NCI-H2227 treated with DMSO at 0.1 percent for 48 hours (cell line): ENCODE results near the gene KCNJ10.
"Not testable (repeated sequence)": the region's sequence is repeated elsewhere in the genome, so short reads cannot be mapped to it uniquely, and the experiment has no call there.

Experiments
- DNase-seq: peaks from one replicate; lab custom pipeline; 2025; lab: John Stamatoyannopoulos, UW

The KCNJ10 gene

GRCh38 chr1:160069460-160070231 is at the start of gene KCNJ10:
TSS of gene KCNJ10 (minus strand) at chr1:160070160. CDS start at chr1:160042532, 27,628 bp downstream.
- no peak for DNase-seq

- no peak for DNase-seq
Measured at GRCh38 chr1:160118928-160119327, 49.0 kb upstream of the KCNJ10 start.

- peak; percentile 10 for DNase-seq
Measured at GRCh38 chr1:160117709-160118183, 47.8 kb upstream of the KCNJ10 start.

- DNase-seq, result no peak
Measured at GRCh38 chr1:160117300-160117699, 47.3 kb upstream of the KCNJ10 start.

DNA sequence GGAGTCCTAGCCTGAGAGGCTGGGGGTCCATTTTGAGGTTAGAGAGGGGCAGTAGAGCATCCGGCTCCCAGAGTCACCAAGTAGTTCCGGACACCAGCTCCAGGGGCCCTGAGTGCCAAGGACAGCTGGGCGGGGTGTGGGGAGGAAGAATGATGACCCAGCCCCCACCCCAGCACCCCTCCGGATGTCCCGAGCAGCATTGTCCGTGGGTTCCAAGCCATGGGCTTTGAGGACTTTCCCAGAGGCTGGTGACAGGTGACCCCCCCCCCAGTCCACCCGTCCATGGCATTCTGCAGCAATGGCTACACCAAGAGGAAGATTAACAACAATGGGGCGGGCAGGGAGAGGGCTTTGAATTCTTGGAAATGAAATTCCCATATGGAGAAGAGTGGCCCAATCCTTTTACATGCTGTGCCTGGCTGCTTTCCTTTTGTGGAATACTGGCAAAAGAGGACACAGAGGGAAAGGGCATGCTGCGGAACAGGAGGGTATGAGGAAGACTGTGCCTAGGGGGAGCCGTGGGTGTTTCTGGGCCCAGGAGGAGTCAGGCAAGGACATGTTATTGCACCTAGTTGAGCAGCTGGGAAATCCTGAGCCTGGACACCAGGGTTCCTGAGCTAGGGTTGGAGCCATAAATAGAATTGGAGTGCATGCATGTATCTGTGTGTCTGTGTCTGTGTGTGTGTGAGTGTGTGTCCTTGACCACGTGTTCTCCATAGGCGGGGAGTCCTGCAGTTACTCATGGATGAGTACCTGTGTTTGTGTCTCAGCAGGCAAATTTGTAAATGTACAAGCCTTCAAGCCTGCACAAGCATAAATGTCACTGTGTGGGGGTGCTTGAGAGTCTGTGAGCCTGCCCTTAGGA is 46.6 kb upstream of the KCNJ10 start:
- DNase-seq, result peak; percentile 6

DNA sequence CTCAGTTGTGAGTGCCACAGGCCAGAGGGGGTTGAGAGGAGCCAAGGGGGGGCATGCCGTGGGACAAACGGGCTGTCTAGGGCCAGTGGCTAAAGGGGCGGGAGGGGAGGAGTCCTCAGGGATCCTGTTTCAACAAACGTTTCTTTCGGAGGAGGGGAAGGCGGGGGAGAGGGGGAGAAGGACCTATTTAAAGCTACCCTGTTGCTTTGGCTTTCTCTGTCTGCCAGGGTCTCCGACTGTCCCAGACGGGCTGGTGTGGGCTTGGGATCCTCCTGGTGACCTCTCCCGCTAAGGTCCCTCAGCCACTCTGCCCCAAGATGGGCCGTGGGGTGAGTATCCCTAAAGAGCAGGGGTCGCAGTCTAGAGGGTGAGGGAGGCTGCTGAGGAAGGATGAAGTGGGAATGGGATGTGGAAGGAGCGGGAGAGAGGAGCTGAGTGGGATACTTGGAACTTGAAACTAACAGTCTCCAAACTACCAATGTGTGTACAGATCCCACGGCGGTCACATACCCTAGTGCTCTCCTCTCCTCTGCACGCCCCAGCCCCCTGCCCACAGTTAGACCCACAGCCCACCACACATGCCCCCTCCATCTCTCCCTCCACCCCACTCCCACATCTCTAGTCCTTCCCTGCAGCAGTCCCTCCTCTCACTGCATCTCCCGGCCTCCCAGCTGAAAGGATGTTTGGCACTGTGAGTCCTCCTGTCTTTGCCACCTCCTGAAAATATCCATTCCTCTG is 45.8 kb upstream of the KCNJ10 start, which contains the start of gene ATP1A2:
ATP1A2 (plus strand) TSS at position 215 of the 738 bp plus-strand sequence; CDS start at position 318, 103 bp downstream.
- no peak for DNase-seq

- DNase-seq, result no peak
Measured at GRCh38 chr1:160114085-160114484, 44.1 kb upstream of the KCNJ10 start.

GRCh38 chr1:160113407-160113806 is 43.4 kb upstream of the KCNJ10 start:
- DNase-seq, result no peak

DNA sequence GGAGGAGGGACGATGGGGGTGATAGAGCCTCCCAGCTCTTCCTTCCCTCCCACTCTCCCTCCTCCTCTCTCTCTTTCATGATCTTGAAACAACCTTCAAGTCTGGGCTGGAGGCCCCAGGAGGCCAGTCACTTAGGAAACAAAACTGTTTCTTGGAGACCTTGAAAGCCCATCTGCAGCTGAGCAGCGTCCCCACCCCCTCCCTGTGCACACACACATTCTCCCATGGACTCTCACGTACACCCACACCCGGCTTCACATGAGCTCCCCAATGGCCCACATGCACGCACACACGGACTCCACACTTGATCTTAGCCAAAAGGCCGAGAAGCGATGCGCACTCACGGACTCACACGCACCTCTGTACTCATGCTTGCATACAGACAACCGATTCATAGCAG is 42.4 kb upstream of the KCNJ10 start:
- DNase-seq, result no peak

DNA sequence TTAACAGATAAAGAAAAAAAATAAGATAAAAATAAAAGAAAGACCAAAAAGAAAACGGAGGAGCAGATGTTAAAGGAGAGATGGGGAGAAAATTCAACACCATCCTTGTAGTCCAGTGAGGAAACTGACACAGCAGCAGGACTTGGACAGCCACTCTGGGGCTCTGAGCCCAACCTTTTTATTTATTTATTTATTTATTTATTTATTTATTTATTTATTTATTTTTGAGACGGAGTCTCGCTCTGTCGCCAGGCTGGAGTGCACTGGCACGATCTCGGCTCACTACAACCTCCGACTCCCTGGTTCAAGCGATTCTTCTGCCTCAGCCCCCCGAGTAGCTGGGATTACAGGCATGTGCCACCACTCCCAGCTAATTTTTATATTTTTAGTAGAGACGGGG is 41.5 kb upstream of the KCNJ10 start:
- not testable (repeated sequence) for DNase-seq

- no peak for DNase-seq
Measured at GRCh38 chr1:160109686-160110085, 39.7 kb upstream of the KCNJ10 start.

- no peak for DNase-seq
Measured at GRCh38 chr1:160108888-160109662, 39.1 kb upstream of the KCNJ10 start.

DNA sequence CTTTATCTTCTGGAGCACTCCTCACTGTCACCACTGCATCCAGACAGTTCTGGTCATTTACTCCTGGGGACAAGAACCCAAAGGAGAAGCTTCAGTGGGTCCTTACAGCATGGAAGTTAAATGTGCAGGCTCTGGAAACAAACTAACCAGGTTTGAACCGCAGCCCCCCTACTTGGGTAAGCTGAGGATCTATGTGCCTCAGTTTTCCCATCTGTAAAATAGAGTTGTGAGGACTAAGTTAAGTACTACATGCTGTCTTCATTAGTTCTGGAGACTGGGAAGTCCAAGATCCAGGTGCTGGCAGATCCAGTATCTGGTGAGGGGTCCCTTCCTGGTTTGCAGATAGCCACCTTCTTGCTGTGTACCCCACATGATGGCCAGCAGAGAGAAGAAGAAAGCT is 37.6 kb upstream of the KCNJ10 start:
- DNase-seq, result no peak

- no peak for DNase-seq
Measured at GRCh38 chr1:160105155-160105554, 35.2 kb upstream of the KCNJ10 start.

DNA sequence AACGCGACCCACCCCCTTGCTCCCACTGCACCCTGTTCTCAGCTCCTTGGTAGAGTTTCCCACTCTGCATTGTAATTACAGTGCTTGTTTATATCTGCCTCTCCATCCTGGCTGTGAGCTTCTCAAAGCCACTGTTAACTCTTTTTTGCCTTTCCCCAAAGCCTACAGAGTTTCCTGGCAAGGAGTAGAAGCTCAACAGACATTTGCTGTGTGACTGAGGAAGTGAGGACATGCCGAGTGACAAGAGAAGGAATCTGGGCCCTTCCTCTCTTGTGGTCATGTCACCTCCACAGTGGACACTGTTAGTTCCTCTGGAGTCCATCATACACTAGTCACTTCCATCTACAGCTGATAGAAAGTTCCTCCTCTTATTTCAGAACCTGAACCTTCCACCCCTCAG is 34.5 kb upstream of the KCNJ10 start:
- DNase-seq, result peak; percentile 33

DNA sequence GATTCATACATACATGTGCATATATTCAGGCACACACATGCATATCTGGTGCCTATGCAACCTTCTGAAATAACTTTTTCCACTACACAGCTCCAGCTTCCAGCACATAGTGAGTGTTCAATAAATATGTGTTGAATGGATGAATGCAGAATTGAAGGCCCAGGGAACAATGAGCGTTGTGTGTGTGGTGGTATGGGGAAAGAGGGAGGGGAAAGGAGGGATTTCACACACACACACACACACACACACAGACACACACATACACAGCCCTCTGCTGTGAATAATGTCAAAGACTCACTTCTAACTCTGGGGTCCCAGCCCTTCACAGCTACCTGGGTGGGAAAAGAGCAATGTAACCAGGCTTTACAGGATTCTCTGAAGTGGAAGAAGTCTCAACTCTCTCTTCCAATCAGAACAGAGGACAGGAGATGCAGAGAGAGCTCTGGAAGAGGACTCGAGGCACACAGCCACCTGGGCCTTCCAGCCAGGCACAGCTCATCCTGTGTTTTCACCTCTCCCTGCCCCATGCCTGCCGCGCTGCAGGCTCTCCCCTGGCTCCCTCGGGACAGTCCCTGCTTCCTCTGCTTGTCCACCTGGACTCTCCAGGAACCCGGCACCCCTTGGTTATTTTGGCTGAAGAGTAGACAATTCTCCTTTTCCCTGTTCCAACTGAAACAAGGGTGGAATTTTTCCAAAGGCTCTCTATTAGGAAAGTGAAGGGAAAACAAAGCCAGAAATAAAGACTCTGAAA is 33.9 kb upstream of the KCNJ10 start:
- DNase-seq, result peak; percentile 10

DNA sequence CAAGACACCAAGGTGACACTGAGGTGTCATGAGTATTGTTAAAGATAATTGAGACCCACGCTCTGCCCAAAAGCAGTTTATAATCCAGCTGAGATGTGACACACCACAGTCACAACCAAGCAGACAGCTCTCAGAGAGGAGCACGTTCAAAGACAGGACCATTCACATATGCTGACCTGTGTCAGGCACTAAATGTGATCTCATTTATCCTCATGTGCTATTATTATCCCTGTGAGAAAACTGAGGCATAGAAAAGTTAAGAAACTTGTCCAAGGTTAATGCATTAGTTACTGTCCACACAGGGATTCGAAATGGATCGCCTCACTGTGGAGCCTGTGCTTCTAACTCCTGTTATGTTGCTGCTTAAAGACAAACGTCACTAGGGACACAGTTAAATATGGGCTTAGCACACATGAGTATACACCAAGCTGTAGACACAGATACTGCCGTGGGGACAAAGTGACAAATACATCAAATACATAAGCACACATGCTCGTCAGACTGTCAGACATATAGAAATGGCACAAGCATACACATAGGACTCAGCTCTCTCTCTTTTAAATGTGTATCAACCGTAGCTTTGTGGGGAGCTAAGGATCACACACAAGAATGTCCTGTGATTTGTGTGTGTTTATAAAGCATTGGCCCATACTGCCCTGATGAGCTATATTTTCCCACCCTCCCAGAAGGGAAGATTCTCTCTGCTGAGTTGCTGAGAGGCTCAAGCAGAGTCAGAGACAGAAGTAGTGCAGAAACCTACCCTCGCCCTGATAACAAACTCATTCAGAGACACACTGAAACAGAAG is 32.0 kb upstream of the KCNJ10 start:
- DNase-seq, result no peak

DNA sequence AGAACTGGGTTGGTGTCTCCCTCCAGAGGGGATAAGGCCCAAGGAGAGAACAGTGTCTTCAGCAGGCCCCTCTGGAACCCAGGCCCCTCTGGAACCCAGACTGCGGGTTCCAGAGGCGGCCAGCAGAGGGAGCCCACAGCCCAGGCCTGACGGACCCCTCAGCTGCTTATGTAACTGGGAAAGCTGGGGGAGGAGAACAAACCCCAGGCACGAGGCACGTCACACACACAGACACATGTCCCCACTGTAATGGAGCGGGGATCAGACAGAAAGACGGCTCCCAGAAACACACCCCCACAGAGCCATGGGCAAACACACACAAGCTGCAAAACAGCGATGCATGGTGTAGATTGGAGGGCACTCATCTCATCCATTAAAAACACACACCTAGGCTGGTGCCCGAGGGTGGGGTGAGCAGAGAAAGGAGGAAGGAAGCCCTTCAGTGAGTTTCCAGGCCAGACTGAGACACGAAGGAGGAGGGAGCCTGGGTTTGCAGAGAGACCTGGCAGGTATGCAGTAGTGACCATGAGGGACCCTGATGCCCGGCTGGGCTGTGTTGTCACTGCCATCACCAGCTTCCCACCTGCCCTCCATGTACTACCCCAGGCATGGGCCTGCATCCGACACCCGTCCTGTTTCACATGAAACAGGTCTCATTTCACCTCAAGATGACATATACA is 31.2 kb upstream of the KCNJ10 start:
- peak; percentile 67 for DNase-seq

- DNase-seq, result no peak
Measured at GRCh38 chr1:160099716-160100375, 29.9 kb upstream of the KCNJ10 start.
